HG02610 (cell line): ENCODE data around the gene RNF180.
"Not testable (repeated sequence)": the region's sequence is repeated elsewhere in the genome, so short reads cannot be mapped to it uniquely, and the experiment has no call there.

Source experiments
- ATAC-seq: cut with Tn5 transposase; IDR thresholded peaks from one replicate; pipeline ENCODE4 v1.9.1; 2021; ENCODE audit warnings: mild to moderate bottlenecking, moderate library complexity; ENCODE audit not compliant: unreplicated experiment

Gene RNF180

DNA sequence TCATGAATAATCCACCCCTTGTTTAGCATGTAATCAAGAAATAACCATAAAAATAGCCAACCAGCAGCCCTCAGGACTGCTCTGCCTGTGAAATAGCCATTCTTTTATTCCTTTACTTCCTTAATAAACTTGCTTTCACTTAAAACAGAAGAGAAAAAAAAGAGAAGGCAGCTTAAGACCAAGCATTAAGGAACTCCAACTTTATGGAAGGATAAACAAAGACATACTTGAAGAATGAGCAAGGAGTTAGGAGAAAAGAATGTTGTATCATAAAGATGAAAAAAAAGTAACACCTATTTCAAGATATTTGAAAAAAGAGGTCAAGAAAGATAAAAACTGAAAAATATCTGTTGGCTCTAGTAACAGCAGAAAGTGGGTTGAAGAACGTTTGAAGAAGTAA is 107.6 kb downstream of the RNF180 start:
- no peak for ATAC-seq

DNA sequence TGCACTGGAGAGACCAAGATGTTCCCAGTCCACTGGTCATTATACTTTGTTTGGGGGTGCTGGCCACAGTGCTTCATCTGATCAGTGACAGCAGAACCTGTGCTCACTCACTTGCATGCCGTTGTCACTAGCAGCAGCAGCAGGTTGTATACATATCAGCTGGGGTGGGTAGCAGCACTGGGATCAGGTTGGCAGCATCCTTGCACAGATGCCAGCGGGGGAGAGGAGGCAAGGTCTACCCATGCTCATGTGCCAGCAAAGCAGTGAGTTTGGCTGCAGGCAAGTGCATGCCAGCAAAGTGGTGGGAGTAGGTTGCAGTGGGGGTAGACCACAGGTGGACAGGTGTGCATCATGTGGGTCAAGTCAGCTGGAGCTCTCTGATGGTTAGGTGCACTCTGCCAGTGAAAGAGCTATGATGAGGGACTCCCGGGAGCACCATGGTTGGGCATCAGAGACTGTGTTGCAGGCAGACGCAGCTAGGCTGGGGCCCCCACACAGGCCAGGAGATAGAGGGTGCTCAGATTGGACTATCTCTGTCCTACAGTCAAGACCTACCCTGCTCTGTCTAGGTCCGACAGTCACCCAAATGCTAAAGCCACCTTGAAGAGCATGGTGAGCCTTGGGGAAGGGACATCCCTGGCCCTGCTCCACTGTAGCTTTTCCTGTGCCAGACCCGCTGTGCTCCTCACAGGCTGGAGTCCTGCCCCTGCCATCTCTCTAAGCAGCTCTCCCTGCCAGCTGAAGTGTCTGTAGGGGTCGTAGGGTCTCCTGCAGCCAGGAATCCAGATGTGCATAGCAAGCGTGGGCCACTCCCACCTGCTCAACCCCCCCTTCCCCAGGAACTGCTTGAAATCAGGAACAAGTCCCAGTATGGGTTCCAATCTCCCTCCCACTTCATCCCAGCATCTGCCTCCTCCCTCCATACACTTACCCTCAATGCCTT is 119.8 kb downstream of the RNF180 start:
- no peak for ATAC-seq

DNA sequence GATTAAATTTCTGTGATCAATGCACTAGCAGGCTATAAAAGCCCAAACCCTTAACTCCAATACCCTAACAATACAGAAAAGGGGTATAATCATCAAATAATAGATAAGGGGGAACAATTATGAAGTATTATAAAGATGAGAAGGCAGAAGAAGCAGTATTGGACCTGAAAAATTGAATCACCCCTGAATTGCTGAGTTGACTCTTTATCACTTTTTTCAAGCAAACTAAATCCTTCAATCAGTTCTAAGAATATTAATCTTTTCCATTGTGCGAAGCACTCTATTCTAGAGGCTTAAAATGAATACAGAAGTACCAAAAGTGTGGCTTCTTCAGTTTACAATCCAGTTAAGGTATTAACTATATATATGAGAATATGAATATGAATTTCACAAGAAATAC is 120.7 kb downstream of the RNF180 start:
- no peak for ATAC-seq

DNA sequence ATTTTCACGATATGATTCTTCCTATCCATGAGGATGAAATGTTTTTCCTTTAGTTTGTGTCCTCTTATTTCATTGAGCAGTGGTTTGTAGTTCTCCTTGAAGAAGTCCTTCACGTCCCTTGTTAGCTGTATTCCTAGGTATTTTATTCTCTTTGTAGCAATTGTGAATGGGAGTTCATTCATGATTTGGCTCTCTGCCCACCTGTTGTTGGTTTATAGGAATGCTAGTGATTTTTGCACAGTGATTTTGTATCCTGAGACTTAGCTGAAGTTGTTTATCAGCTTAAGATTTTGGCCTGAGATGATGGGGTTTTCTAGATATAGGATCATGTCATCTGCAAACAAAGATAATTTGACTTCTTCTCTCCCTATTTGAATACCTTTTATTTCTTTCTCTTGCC is 122.9 kb downstream of the RNF180 start:
- ATAC-seq = not testable (repeated sequence)

DNA sequence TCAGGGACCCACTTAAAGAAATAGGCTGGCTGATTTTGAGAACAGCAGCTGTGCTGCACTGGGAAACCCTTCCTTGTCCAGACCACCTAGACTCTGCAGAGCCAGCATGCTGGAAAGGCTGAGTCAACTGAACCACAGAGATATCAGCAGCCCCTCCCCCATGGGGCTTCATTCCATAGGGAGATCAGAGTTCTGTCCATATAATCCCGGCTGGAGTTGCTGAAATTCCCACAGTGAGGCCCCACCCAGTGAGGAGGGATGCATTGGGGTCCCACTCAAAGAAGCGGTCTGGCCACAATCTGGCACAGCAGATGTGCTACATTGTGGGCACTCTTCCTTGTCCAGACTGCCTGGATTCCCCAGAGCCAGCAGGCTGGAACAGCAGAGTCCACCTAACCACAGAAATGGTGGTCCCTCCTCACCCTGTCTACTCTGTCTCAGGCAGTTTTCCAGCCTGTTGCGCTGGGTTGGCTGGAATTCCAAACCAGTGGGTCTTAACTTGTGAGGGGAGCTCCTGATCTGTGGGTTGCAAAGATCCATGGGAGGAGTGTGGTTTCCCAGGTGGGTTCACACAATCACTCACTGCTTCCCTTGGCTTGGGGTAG is 127.1 kb downstream of the RNF180 start:
- ATAC-seq = no peak

DNA sequence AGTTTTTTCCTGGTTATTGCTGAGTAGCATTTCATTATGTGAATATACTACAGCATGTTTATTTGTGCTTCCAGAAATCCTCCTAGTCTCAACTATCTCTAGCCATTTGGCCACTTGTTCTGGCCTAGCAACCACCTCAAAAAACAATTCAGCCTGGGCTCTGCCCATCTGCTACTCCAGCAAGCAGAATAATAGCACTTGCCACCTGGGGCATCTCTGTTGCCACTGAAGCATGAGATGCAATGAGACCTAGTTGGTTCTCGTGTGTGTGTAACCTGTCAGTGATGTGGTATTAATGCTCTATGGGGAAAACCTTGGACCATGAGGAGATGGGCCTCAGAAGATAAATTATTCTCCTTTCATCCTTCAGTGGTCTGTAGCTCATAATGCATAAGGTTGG is 129.5 kb downstream of the RNF180 start:
- no peak for ATAC-seq

DNA sequence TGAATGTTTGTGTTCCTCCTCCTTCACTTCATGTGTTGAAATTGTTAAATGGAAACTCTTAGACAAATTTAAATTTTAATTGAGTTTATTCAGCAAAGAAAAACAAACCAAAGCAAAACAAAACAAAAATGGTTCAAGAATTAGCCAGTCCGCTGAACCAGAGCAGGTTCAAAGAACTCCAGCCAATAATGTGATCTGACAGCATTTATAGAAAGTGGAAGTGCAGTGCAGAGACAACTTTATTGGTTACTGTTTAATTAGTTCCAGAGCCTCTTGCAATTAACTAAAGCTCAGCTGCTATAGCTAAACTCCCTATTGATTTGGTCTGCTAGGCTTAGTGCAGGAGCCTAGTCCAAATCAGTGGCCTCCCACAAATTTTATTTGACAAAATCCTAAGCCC is 132.9 kb downstream of the RNF180 start:
- ATAC-seq = no peak

DNA sequence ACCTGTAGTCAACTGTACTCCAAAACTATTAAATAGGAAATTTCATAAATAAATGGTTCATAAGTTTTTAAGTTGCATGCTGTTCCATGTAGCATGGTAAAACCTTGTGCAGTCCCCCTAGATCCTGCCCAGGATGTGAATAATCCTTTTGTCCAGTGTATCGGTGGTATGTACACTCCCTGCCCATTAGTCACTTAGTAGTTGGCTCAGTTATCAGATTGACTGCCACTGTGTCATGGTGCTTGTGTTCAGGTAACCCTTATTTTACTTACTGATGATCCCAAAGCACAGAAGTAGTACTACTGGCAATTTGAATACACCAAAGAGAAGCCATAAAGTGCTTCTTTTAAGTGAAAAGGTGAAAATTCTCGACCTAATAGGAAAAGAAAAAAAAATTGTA is 134.2 kb downstream of the RNF180 start:
- no peak for ATAC-seq

DNA sequence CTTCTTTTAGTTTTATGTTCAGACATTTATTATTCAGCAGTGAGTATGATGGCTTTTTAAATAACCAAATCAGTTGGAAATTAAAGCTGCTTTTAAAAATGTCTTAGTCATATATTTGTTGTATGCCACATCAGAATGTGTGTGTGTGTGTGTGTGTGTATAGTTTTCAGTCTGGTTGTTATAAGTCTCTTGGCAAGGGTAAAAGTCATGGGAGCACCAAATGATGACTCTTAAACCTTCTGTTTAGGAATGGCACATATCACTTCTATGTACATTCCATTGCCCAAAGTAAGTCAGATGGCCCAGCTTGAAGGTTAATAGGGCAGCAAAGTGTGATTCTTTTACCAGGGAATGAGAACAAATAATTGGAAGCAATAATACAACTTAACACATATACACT is 135.9 kb downstream of the RNF180 start:
- no peak for ATAC-seq

DNA sequence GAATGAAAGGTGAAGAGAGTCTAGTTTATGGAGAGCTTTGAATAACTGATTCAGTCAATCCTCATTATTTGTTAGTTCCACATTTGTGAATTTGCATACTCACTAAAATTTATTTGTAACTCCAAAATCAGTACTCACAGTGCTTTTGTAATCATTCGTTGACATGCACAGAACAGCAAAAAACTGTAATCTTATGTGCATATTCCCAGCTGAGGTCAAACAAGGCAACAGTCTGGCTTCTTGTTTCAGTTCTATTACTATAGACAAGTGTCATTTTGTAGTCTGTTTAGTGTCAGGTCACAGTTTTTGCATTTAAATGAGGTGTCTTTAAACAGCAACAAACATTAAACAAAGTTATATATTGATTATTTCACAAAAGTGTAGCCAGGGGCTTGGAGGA is 142.5 kb downstream of the RNF180 start:
- no peak for ATAC-seq

DNA sequence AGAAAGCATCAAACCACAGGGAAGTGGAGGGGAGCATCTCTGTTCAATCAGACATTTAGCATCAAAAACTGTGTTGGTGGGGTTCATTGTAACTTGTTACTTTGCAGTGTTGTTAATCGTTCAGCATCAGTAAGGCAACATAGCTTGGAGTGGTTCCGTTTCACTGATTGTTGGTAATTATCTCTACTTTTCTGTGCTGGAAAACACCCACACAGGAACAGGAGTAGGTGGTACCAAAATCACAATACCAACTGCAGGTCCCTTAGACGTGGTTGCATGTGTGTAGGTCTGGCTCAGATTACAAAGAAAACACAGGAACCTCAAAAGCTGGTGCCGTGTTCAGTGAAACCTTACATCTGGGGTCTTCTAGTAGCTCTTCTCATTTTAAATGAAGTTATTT is 146.8 kb downstream of the RNF180 start:
- ATAC-seq = no peak

DNA sequence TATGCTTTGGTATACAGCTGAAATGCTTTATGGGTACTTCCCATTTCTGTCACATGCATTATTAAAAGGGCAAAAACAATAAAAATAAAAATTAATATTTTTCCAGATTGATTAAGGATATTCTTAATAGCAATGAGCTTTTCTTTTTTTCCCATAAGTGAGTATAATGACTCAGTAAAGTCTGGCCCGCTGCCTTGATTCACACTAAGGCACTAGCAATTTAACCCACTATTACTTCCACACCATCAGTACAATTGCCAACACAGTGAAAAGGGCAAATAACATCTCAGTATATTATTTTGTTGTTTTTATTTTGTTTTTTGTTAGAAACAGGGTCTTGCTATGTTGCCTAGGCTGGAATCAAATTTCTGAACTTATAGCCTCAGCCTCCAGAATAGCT is 150.1 kb downstream of the RNF180 start:
- no peak for ATAC-seq

DNA sequence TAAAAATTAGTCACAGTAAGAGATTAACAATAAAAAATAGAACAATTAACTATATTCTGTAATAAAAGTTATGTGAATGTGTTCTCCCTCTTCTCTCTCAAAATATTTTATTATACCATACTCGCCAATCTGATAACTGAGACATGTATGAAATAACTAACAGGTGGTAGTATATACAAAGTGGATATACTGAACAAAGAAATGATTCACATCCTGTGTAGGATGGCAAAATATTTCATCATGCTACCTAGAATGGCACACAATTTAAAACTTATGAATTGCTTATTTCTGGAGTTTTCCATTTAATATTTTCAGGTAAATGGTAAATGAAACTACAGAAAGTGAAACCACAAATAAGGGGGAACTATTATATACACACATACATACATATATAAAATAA is 152.5 kb downstream of the RNF180 start:
- ATAC-seq = no peak

DNA sequence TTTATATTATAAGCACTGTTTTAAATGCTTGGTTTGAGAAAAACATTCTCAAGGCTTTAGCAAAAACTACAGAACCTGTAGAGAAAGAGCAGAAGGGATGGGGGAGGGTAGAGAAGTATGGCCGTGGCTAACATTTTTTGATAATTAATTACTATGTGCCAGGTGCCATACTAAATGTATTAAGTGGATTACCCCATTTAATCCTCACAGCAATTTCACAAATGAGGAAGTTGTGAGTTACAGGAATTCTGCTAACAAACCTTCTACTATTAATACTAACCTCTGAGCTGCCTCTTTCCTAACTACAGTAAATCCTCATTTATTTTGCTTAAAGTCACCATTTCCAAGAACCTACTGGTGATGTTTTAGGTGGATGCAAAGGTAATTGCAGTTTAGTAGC is 157.9 kb downstream of the RNF180 start:
- no peak for ATAC-seq

DNA sequence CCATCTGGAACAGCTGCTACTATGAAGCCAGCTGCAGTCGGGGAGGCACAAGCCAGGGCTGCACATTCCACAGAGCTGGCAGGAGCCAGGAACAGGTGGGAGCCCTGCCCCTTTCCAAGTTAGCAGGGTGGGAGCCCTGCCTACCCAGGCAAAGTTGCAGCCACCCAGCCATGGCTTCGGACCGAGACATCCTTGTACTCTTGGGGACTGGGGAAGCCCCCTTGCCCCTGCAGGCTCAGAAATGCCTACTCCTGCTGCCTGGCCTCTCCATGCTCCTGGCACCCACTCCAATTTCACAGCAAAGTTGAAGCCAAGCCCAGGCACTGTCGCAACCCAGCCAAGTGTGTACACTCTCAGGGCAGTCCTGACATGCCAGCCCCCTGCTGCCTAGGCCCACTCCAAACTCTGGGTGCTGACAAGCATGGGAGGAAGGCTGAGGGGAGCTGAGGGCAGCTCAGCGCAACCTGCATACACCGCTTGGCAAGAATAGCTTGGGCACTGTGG is 165.1 kb downstream of the RNF180 start:
- no peak for ATAC-seq

DNA sequence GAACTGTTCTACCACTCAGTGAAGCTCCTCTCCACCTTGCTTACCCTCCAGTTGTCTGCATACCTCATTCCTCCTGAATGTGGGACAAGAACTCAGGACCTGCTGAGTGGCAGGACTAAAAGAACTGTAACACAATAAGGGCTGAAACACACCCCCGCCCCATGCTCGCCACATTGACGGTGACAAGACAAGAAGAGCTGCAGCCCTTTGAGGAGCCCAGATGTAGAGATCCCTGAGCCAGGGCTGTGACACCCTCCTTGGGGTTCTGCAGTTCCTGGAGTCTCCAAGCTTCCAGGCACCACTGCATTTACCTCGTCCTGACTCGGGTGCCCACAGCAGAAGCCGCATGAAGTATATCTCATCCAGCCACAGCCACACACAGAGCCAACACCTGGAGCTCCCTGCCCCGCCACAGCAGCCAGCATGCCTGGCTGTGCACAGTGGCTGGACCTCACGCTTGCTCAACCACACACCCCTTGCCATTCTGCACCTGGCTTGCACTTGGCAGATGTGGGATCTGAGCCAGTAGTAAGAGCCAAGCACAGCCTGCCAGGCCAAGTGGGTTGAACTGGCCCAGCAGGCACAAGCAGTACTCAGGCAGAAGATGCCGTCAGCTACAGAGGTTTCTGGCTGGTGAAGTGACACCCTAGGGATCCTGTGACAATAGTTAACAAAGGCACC is 166.1 kb downstream of the RNF180 start:
- no peak for ATAC-seq

DNA sequence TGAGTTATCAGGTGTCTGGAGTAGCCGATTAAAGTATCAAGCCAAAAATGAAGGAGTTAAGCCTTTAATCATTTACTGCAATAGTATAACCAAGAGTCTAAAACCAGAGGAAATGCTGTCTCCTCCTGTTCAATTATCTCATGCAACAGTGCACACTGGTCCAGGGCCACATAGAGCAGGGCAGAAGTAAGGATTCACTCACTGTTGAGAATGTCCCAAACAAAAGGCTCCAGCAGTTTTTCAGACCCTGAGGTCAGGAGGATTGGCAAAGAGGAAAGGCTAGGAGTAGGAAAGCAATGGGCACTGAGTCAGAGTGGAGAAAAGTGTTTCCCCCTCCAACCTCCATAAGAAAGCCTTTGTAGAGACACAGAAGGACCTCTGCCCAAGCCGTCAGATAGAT is 168.2 kb downstream of the RNF180 start:
- no peak for ATAC-seq

DNA sequence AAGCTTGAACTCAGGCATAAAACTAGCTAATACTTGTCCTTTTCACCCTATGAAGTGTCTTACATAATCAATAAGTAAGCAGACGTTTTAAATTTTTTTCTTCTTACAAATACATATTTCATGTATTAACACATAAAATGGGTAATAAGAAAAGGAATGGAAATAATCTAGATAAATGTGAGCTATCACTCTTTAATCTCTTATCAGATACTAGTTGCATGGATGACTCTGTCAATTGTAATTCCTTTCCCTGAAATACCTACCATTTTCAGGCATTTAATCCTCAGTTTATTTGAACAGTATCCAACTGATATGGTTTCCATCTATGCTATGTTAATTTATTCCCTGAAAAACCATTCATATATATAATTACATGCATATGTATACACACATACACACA is 174.1 kb downstream of the RNF180 start:
- ATAC-seq = no peak

DNA sequence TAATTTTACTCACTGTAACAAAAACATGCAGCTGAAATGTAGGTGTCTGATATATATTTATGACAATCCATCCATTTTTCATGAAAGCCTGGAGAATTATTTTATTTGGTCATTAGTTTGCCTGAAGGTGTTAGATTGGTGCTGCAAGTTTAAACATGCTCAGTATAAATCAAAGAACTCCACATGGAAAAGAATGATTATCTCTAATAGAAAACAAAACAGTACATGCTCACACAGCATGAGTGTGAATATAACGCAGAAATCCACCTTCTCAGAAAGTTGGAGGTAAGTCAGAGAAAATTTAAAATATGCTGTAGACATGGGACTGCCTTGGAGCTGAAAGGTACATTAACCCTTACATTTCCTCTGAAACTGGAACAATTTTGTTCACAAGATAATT is 174.7 kb downstream of the RNF180 start:
- ATAC-seq = no peak

DNA sequence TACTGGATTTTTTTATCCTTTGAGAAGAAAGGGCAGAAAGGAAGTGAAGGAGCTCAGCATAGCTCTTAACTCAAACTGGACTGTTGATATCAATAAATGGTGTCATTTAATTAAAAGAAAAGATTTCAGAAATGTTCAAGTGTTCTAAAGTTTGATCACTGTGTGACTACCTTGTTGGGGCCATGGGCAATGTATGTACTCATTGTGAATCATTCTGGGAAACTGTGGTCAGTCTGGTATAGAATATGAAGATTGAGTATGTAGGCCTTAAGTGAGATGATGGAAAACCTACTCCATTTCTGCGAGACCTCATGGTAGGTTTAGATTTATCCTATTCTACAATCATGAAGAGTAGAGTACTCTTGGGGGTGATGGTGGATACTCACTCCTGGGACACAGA is 175.7 kb downstream of the RNF180 start:
- no peak for ATAC-seq

DNA sequence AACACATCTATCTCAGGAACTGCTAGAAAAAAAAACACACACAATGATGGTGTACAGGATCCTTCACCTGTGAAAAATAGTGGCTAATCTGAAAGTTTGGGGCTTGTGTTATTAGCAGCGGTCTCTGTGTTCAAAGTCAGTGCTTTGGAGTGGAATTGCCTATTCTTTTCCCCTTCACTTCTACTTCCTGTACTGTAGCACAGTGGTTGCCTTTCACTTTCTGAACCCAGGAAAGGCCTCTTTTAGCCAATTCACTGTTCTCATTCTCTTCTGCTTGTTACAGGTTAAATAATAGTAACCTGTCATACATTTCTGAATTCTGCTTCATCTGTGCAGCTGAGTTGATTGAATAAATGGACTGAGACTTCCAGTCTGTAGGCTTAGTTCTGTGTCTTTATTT is 178.9 kb downstream of the RNF180 start:
- ATAC-seq = no peak

DNA sequence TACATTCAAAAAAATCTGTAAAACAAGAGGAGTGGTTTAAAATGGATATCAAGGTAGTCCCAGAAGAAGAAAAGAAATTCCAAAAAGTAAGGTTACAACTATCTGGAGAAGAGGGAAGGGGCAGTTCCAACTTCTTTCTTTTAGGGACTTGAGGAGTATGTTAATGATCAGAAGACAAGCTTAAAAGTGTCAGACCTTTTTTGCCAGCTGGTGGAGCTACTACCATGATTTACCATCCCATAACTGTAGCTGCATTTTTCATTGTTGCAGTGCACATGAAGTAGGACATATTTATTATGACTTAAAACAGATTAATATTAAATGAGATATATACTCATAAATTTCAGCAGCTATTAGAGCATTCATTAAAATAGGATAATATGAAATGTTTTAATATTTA is 181.7 kb downstream of the RNF180 start:
- no peak for ATAC-seq
